Kidney capillary endothelial cell (primary cell): ENCODE measurements around the gene S100A6.
"Not testable (repeated sequence)": the region's sequence is repeated elsewhere in the genome, so short reads cannot be mapped to it uniquely, and the experiment has no call there.

Experiments
- DNase-seq: peaks from one replicate; pipeline ENCODE4 v3.0.0-alpha.2; 2018; ENCODE audit warnings: low spot score

The S100A6 gene

DNA sequence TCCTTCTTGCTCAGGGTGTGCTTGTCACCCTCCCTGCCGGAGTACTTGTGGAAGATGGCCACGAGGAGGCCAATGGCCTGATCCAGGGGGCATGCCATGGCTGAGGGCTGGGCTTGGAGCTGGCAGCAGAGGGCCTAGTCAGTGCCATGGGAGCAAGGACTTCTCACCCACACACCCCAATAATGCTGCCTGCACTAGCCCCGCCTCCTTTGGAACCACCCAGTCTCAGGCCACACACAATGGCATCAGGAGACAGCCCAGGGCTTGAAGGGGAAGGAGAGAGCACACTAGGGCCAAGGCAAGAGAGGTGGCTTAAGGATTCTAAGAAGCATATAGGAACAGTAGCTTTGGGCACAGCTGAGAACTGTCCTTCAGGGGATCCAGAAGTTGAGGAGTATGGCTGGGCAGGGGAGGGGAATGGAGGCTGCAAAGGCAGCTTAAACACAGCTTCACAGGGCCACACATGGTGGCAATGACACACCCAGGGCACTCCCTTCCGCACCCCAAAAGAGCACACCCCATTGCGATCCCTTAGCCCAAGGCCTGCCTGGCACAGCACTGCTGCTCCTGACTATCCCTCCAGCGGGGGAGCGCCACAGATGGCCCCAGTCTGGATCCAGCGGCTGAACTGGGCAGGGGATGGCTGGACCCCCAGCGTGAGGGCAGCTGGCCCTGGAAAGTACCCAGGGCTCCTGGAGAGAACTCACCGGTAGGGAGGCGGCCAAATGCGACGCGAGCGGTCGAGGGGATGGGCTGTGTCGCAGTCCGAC, at the start of gene S100A6:
Gene S100A6 (minus strand): TSS at position 750 of the 770 bp plus-strand sequence. CDS start 652 bp downstream, at position 98.
- DNase-seq: no peak

DNA sequence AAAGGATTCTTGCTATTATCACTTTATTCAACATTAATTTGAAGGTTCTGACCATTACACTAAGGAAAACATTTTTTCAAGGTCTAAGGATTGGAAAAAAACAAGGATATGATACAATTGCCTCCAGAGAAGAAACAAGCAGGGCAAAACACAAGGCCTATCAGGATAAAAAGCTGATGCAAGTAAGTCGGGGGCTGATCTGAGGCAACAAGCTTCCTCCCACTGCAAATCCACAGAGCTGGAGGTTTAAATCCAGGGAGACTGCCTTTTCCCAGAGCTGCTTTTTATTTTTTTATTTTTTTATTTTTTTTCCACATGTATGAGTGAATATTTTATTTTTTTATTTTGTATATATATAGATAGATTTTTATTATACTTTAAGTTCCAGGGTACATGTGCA, 49.2 kb upstream of the S100A6 start:
- DNase-seq: no peak

DNA sequence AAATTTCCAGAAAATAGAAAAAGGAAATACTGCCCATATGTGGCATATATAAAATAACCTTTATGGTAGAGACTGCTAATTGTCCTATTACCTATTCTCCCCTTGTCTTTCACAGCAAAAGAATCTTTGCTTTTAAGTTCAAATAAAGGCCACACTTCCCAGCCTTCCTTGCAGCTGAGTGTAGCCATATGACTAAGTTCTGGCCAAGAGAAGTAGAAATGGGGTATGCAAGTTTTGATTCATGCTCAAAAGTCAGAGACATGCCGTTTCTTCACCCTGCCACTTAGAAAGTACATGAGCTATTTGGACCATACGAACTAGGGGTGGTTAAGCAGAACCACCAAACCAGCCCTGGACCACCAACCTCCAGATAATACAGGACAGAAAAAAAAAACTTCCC, 48.2 kb upstream of the S100A6 start:
- DNase-seq: no peak

DNA sequence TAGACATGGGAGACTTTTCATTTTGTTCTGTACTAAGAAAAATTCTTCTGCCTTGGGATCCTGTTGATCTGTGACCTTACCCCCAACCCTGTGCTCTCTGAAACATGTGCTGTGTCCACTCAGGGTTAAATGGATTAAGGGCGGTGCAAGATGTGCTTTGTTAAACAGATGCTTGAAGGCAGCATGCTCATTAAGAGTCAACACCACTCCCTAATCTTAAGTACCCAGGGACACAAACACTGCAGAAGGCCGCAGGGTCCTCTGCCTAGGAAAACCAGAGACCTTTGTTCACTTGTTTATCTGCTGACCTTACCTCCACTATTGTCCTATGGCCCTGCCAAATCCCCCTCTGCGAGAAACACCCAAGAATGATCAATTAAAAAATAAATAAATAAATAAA, 47.7 kb upstream of the S100A6 start:
- not testable (repeated sequence) for DNase-seq

DNA sequence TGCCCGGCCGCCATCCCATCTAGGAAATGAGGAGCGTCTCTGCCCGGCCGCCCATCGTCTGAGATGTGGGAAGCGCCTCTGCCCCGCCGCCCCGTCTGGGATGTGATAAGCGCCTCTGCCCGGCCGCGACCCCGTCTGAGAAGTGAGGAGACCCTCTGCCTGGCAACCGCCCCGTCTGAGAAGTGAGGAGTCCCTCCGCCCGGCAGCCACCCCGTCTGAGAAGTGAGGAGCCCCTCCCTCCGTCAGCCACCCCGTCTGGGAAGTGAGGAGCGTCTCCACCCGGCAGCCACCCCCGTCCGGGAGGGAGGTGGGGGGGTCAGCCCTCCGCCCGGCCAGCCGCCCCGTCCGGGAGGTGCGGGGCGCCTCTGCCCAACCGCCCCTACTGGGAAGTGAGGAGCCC, 47.0 kb upstream of the S100A6 start:
- not testable (repeated sequence) for DNase-seq

DNA sequence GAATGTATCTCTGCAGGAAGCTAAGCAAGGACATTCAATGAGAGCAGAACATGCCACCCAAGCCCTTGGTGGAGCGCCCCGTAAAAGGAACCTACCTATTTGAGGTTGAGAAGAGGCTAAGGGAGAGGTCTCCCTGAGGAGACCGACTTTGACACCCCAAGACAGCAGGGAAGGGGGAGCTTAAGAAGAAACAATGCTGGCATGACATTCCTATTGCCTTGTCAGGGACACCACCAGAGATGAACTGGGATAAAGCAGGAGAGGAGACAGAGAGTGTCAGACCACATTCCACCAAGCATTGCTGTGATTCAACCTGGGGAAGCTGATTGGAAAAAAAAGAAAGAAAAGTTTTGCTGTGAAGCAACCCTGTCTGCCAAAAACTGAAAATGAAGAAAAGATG, 43.1 kb upstream of the S100A6 start:
- DNase-seq: no peak

DNA sequence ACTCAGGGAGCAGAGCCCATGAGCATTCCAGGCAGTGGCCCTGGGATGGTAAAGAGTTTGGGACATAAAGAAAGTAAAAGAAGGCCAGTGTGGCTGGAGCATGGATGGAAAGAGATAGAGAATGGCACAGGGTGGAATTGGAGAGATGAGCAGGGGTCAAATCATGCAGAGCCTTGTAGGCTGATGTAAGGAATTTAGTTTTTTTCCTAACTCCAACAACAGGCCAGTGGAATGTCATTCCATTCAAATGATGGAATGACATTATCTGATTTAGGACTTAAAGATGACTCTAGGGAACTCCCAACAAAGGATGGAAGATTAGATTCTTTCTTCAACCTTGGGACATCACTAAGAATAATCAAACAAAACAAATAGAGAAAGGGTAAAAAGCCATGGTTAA, 42.7 kb upstream of the S100A6 start:
- no peak for DNase-seq

DNA sequence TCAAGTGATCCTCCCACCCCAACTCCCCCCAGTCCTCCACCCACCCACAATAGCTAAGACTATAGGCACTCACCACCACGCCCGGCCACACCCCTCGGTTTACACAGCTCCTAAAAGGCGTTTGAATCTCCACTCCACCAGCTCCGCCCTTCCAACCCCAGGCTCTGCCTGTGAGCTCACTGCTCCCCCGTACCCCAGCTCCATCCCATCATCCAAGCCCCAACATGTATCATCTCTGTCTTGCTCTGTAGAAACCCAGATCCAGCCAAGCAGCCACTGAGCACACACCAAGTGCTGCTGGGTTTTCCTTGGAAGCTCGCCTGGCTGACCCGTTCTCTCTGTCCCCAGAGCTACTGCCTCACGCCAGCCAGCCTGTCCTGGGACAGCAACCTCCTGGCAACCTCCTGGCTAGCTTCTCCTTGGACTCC, 41.8 kb upstream of the S100A6 start:
- DNase-seq: no peak

DNA sequence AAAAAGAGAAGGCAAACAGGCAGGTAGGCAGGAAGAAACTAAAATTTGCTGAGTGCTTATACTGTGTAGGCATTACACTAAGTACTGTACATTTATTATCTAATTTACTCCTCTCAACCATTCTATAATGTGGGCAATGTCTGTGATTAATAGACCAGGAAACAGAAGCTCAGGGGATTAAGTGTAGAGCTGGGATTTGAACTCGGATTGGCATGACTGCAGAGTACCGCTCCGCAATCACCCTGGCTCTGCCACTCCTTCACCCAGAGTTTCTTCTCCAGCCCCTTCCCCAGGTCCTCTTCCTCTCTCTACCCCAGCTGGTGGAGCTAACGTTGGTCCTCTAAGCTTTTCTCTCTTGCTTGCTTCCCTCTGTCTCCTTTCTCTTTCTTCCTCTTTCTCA, 41.3 kb upstream of the S100A6 start:
- no peak for DNase-seq

DNA sequence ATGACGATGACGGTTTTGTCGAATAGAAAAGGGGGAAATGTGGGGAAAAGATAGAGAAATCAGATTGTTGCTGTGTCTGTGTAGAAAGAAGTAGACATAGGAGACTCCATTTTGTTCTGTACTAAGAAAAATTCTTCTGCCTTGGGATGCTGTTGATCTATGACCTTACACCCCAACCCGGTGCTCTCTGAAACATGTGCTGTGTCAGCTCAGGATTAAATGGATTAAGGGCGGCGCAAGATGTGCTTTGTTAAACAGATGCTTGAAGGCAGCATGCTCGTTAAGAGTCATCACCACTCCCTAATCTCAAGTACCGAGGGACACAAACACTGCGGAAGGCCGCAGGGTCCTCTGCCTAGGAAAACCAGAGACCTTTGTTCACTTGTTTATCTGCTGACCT, 39.7 kb upstream of the S100A6 start:
- not testable (repeated sequence) for DNase-seq

DNA sequence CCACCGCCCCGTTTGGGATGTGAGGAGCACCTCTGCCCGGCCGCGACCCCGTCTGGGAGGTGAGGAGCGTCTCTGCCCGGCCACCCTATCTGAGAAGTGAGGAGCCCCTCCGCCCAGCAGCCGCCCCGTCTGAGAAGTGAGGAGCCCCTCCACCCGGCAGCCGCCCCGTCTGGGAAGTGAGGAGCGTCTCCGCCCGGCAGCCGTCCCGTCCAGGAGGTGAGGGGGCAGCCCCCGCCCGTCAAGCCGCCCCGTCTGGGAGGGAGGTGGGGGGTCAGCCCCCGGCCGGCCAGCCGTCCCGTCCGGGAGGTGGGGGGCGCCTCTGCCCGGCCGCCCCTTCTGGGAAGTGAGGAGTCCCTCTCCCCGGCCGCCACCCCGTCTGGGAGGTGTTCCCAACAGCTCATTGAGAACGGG, 39.3 kb upstream of the S100A6 start:
- DNase-seq: not testable (repeated sequence)

DNA sequence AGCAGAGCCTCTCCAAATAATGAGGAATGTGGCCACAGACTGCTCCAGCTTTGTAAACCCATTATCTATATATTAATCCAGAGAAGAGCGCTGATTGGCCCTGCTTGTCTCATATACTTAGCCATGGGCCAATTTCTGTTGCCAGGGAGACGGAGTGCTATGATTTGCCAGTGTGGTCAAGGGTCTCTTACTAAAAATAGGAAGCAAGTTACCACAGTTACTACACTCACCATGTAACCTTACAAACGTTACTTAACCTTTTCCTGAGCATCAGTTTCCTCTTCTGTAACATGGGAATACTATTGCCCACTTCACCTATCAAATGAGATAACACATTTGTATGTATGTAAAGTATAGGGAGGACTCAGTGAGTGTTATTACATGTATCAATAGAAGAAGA, 37.6 kb upstream of the S100A6 start:
- DNase-seq: no peak

DNA sequence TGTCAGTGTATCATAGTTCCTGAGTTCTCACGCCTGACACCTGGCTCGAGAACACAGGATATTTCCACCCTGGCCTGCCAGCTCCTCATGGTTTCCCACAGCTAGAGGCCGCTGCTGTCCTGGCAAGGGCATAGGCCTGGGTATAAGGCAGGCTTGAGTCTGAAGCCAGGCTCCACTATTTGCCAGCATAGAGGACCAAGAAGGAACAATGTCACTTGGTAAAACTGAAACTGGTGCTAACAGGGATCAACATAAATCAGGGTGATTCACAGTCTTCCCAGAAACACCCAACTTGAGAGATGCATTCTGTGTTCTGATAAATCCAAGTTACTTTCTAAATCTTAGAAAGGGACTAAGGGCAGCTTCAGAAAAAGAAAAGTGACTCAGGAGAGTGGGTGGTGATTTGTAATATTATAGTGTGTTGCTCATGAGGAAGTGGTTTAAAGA, 36.8 kb upstream of the S100A6 start:
- peak; percentile 89 for DNase-seq

DNA sequence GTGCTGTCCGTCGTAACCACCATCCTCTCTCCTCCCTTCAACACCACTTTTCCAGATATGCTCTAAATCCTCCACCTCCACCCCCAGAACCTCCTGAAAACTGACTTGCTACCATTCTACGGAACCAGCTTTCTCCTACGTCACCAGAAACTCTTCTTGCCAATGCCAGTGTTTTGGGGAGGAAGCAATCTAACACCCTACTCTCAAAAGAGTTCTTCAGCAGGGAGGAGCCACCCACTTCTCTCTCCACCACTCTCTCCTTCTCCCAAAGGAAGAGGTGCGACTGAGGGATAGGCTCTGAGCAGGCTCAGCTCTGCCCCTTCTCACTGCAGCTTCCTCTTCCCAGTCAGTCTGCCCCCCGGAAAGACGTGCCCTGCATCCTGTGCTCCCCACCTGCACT, 35.9 kb upstream of the S100A6 start:
- no peak for DNase-seq

DNA sequence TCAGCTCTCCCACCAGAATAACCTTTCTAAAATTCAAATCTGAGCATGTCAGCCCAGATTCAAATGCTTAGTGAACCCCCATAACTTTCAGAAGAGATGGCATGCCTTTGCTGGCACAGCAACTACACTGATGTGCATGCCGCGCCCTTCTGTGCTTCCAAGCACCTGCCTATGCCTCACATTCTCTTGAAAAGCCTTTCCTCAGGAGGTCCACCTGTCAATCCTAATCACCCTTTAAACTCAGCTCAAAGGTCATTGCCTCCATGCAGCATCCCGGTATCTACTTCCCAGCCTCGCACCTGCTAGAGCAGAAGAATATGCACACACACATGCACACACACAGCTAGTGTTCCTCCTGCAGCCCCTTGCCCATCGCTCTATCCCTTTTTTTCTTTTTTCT, 35.1 kb upstream of the S100A6 start:
- DNase-seq: no peak

DNA sequence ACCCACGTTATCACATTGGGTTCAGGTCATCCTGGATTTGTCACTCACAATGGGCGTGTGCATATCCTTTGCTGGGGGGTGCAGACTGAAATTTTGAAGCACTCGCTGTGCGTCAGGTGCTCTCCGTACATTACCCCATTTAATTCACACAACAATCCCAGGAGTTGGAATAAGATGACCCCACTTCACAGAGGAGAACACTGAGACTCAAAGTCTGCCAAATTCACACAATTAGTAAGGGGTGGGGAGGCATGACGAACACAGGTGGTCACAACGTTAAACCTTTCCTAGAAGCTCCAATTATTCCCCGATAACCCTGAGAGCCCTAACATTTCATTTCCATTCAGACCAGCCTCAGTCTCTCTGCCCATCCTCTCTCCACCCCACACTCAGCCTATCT, 33.7 kb upstream of the S100A6 start:
- no peak for DNase-seq

DNA sequence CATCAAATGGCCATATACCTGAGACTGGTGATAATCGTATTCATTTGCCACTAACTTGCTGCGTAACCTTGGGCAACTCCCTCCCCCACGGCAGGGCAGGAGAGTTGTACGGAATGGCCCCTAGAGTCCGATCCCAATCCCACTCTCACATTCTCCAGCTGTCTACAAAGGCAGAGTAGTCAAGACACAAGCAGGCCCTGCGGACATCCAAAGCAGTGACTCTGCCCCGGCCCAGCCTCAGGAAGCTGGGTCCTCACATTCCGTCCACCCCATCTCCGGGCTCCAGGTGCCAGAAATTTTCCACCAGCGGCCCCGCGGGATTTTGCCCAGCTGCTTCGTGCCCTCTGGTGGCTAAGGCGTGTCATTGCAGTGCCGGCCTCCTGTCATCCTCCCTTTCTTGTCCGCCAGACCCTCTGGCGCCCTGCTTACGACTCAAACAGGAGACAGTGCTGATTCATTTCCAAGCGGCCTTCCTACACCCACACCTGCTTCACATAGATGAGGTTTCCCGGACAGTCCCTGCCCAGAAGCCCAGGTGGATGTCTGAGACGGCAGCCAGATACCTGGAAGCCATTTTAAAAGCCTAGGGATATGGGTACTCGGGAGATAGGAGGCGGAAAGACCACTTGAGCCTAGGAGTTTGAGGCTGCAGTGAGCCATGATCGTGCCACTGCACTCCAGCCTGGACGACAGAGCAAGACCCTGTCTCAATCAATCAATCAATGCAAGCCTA, 32.7 kb upstream of the S100A6 start:
- peak; percentile 93 for DNase-seq

DNA sequence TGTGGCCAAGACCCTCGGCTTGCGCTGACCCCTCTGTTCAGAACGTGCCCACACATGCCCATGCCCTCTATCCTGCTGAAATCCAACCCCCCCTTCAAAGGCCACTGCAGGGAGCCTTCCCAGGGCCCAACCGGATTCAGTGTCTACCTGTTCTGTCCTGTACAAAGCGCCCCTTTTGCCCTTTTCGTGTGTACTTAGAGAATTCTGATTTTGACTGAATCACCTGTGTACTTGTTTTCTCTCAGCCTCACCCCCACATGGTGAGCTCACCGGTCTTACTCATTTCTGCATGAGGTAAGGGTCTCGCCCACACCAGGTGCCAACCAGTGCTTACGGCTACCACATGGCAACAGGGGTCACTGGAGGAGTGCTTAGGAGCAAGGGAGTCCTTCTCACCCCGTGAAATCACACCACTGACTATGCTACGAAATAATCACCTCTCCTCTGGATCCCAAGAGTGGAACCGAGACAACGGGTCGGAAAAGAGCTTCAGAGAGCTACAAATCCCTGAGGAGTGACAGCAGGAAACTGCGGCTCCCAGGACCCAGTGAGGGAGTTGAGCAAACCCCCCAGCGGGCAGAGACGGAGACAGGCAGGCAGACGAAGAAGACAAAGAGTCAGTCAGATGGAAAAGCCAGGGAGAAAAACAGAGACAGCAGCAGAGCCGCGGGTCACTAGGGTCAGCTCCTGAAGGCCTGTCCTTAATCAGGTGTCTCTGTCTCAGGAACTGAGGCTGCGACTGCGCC, 32.0 kb upstream of the S100A6 start:
- peak; percentile 57 for DNase-seq

DNA sequence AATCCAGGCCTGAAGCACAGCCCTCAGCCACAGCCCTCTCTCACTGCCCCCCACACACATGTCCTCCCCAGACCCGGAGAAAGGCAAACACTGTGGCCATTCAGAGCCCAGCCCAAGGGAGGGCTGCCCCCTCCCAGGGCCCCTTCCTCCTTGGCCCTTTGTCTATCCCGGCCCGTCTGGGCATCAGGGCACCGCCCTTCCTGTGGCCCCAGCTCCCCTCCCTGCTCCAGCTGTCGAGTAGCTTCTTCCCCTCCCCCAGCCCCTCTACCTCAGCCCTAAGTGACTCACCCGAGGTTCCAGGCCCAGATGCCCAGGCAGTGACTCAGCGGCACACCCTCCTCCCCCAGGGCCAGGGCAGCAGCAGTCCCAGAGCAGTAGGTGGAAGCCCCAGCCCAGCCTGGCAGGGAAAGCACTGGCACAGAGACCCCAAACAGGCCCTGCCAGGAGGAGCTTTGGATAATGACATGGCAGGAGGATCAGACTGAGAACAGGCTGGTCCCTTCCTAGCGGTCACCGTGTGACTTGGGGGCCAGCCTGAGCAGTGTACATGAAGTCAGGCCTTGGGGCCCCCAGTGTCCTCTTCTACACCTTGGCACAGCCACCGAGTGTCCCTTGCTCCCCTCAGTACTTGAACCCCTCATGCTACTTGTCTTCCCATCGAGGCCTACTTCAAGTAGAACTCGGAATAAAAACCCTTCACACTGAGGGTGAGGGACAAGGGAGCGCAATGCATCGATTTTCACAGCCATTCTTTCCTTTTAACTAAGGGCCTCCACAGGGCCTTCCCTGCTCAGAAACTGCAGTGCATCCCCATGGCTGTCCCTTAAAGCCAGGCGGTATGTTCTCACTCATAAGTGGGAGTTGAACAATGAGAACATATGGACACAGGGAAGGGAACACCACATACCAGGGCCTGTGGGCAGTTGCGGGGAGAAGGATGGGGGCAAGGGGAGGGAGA, 30.9 kb upstream of the S100A6 start:
- peak; percentile 99 for DNase-seq

DNA sequence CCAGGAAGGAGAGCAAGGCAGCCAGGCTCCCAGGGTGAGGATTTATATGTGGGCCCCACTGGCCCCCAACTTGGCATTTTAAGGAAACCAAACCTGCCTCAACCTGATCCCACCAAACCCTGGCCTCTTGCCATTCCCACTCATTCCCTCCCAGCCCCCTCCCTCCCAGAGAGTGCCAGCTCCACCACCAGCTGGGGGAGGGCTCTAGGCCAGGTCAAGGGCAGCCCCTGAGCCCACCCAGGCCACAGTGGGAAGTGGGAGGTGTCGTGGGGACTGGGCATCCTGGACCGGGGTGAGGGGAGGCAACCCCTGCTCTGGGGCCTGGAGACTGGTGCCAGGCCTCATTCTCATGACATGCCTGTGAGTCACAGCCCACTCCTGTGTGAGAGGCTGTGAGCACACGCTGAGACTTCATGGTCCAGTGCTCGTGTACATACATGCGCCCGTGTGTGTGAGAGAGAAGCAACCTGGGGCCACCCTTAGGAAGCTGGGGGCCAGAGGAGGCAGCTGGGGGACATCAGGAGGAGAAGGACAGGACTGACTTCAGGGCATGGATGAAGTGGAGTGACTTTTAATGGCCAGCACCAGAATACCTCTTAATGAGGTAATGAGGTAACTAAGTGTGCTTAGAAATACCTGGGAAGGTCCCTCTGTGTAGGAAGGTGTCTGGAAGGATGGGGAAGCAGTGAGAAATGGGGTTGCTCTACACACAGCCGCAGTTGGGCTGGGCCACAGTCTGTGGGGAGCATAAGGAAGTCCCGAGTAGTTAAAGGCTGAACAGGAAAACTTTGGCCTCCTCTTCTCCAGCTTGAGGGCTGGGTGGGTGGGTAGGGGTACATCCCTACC, 30.0 kb upstream of the S100A6 start, which contains the start of gene S100A2:
Gene S100A2 (minus strand): TSS at position 316 of the 846 bp plus-strand sequence. CDS start 1,967 bp downstream, outside the sequence.
- DNase-seq: peak; percentile 88
